Hepatocyte (in vitro differentiated cells): ENCODE results near the gene TMEM151A. TPM values are rescaled to one million over a fixed set of nuclear protein-coding genes. Genes with fewer than 3 reads are reported as not detected.
A peak's percentile ranks its signal among the peaks of the same experiment; 100 is the strongest.

Source experiments
- DNase-seq: peaks from one replicate; pipeline ENCODE4 v3.0.0-alpha.2; 2016; ENCODE audit warnings: low spot score
- H2AFZ ChIP-seq: fragments of 200-600 bp; sonication (generic); 2 replicates; pipeline ENCODE4 v1.6.0; 2016; ENCODE audit warnings: antibody characterized with exemption, mild to moderate bottlenecking
- H3K27ac ChIP-seq: fragments of 200-600 bp; sonication (generic); 2 replicates; pipeline ENCODE4 v1.5.1; 2016; ENCODE audit warnings: mild to moderate bottlenecking
- H3K27me3 ChIP-seq: fragments of 200-600 bp; sonication (generic); 2 replicates; pipeline ENCODE4 v1.6.1; 2016
- H3K36me3 ChIP-seq: fragments of 200-600 bp; sonication (generic); replicated peaks from 2 replicates; pipeline ENCODE4 v1.5.1; 2016; ENCODE audit warnings: low read depth; ENCODE audit not compliant: insufficient read depth
- H3K4me1 ChIP-seq: fragments of 200-600 bp; sonication (generic); 2 replicates; pipeline ENCODE4 v1.5.1; 2016; ENCODE audit warnings: mild to moderate bottlenecking, moderate library complexity; ENCODE audit not compliant: insufficient read depth
- H3K4me2 ChIP-seq: fragments of 200-600 bp; sonication (generic); 2 replicates; pipeline ENCODE4 v1.6.0; 2016
- H3K4me3 ChIP-seq: fragments of 200-600 bp; sonication (generic); 2 replicates; pipeline ENCODE4 v1.5.1; 2016; ENCODE audit warnings: mild to moderate bottlenecking
- H3K79me2 ChIP-seq: fragments of 200-600 bp; sonication (generic); 2 replicates; pipeline ENCODE4 v1.6.0; 2017; ENCODE audit warnings: mild to moderate bottlenecking
- H3K9me2 ChIP-seq: fragments of 200-600 bp; sonication (generic); replicated peaks from 2 replicates; pipeline ENCODE4 v1.6.0; 2017; ENCODE audit warnings: mild to moderate bottlenecking; ENCODE audit not compliant: insufficient read depth
- H3K9me3 ChIP-seq: fragments of 200-600 bp; sonication (generic); 2 replicates; pipeline ENCODE4 v1.5.1; 2016; ENCODE audit warnings: low read depth, mild to moderate bottlenecking
- H4K20me1 ChIP-seq: fragments of 200-600 bp; sonication (generic); 2 replicates; pipeline ENCODE4 v1.6.0; 2016; ENCODE audit warnings: mild to moderate bottlenecking; ENCODE audit not compliant: insufficient read depth, poor library complexity, severe bottlenecking
- CTCF ChIP-seq: fragments of 200-600 bp; sonication (generic); IDR thresholded peaks from 2 replicates; pipeline ENCODE4 v1.5.1; 2016; ENCODE audit warnings: antibody characterized with exemption, mild to moderate bottlenecking; ENCODE audit not compliant: poor library complexity
- EZH2 ChIP-seq: fragments of 200-600 bp; sonication (generic); IDR thresholded peaks from 2 replicates; pipeline ENCODE4 v1.6.1; 2016; ENCODE audit warnings: antibody characterized with exemption, mild to moderate bottlenecking, borderline replicate concordance
- EZH2phosphoT487 ChIP-seq: fragments of 200-600 bp; sonication (generic); IDR thresholded peaks from one replicate; pipeline ENCODE4 v1.6.1; 2018; ENCODE audit warnings: antibody characterized with exemption, mild to moderate bottlenecking, low read depth, moderate library complexity; ENCODE audit not compliant: unreplicated experiment, severe bottlenecking
- WGBS: methylation state at CpG from one replicate; pipeline ENCODE4 v1.1.6; 2016; ENCODE audit warnings: low lambda C conversion rate; ENCODE audit errors: missing lambda C conversion rate; 5-methylcytosine and 5-hydroxymethylcytosine counted together
- polyA plus RNA-seq: library from polyadenylated mRNA; unstranded; fragments of >200 nt; fragmentation: Nextera tagmentation; extraction: Ambion mirVana; gene quantifications from 2 replicates; pipeline ENCODE4 v1.2.1, GENCODE V29; 2016
- total RNA-seq: library from RNA; depleted of rRNA; stranded (reverse); fragments of >200 nt; gene quantifications from 2 replicates; pipeline ENCODE4 v1.2.3, GENCODE V29; 2014

The TMEM151A gene
- total and polyA plus RNA-seq, 2 experiments from 2014 or later, result 21.4 to 36.4 TPM

GRCh38 chr11:66321606-66322005 is 29.9 kb downstream of the TMEM151A start:
- no peak for DNase-seq
- no peak overlapping the region for H2AFZ ChIP-seq
- H3K4me3 ChIP-seq, result no peak overlapping the region
- H3K9me3 ChIP-seq, result no peaks in the 10 kb centered on the region
- H4K20me1 ChIP-seq, result no peaks in the 10 kb centered on the region
- H3K4me2 ChIP-seq, result no peak overlapping the region
- 87% methylated on average over 4 of the region's 4 CpGs for WGBS
- H3K27me3 ChIP-seq, result no peaks in the 10 kb centered on the region
- H3K27ac ChIP-seq, result no peak overlapping the region
- no peaks in the 10 kb centered on the region for H3K9me2 ChIP-seq
- H3K4me1 ChIP-seq, result peaks cover 46% of the 10 kb centered on the region
- peaks cover 2% of the 10 kb centered on the region for H3K79me2 ChIP-seq
- no peak for TF ChIP-seq EZH2phosphoT487
- TF ChIP-seq EZH2, result no peak
- TF ChIP-seq CTCF, result no peak
- H3K36me3 ChIP-seq, result no peaks in the 10 kb centered on the region

- Histone ChIP-seq H3K9me3 (no peaks in the 10 kb centered on the region), H3K4me2 (no peak overlapping the region), H3K27me3 (no peaks in the 10 kb centered on the region), H3K4me1 (peaks cover 50% of the 10 kb centered on the region), H3K36me3 (no peaks in the 10 kb centered on the region), H3K4me3 (no peak overlapping the region), H3K79me2 (no peaks in the 10 kb centered on the region), H3K27ac (no peak overlapping the region), H3K9me2 (no peaks in the 10 kb centered on the region), H4K20me1 (no peaks in the 10 kb centered on the region), H2AFZ (no peak overlapping the region)
- 86% methylated on average over 11 of the region's 11 CpGs for whole genome bisulfite sequencing
- DNase-seq, result no peak
- TF ChIP-seq EZH2 (no peak), EZH2phosphoT487 (no peak), CTCF (no peak)
Measured at GRCh38 chr11:66322732-66323427, 31.2 kb downstream of the TMEM151A start.

GRCh38 chr11:66323684-66324083 is 32.0 kb downstream of the TMEM151A start:
- Histone ChIP-seq H3K4me1 (peaks cover 50% of the 10 kb centered on the region), H3K9me2 (no peaks in the 10 kb centered on the region), H4K20me1 (no peaks in the 10 kb centered on the region), H3K4me3 (no peak overlapping the region), H3K27me3 (no peaks in the 10 kb centered on the region), H3K36me3 (no peaks in the 10 kb centered on the region), H3K79me2 (no peaks in the 10 kb centered on the region), H2AFZ (no peak overlapping the region), H3K27ac (no peak overlapping the region), H3K4me2 (no peak overlapping the region), H3K9me3 (no peaks in the 10 kb centered on the region)
- no peak for DNase-seq
- WGBS, result 100% methylated on average over 1 of the region's 1 CpG
- no peak for TF ChIP-seq EZH2phosphoT487

- Histone ChIP-seq H3K36me3 (no peaks in the 10 kb centered on the region), H3K4me1 (peaks cover 46% of the 10 kb centered on the region), H3K9me2 (no peaks in the 10 kb centered on the region), H3K79me2 (no peaks in the 10 kb centered on the region), H3K27ac (peak overlapping the region; percentile 94), H4K20me1 (no peaks in the 10 kb centered on the region), H2AFZ (no peak overlapping the region), H3K4me2 (peak overlapping the region; percentile 33), H3K27me3 (no peaks in the 10 kb centered on the region), H3K9me3 (no peaks in the 10 kb centered on the region), H3K4me3 (no peak overlapping the region)
- TF ChIP-seq CTCF (no peak), EZH2phosphoT487 (no peak), EZH2 (no peak)
- no peak for DNase-seq
- 55% methylated on average over 5 of the region's 10 CpGs for WGBS
Measured at GRCh38 chr11:66324664-66325063, 33.0 kb downstream of the TMEM151A start.
